Upper lobe of left lung (tissue), 4 donors: Measurements from ENCODE around the gene RNF11.

Source experiments
- POLR2AphosphoS5 ChIP-seq, 2 donors: sonication (generic); formaldehyde crosslinking; IDR thresholded peaks; one replicate each; pipeline ENCODE4 v1.5.1; 2017; ENCODE audit warnings: antibody characterized with exemption in 2 of 2
- TF ChIP-seq, protein P1 (sequence below), 6 experiments: fragments of 450-650 bp in 4 of 6; fragments of 200-600 bp in 2 of 6; sonication (generic) in 2 of 6; IDR thresholded peaks; one replicate each; pipeline ENCODE4 v1.5.1; 2016 to 2019; ENCODE audit warnings: antibody characterized with exemption in 6 of 6

DNA sequence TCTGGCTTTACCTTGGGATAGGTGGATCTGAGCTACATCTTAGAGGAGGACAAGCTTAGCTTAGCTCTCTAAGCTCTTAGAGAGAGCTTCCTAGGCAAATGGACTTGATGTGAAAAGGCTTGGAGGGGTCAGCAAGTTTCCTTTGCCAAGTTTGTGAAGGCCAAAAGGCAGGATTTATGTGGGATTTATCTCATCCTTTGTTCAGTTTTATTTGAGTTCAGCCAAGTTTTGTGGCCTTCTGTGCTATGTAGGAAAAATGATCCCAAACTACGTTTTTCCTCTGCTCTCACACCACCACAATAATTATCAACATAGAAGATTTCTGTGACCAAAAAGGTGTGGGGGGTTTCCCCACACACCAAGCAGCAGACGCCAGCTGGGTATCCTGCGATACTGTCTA, 26.0 kb upstream of the RNF11 start:
- TF ChIP-seq POLR2AphosphoS5 (IDR thresholded peaks at IDR 0.05) = no peak
- TF ChIP-seq, protein P1, sequence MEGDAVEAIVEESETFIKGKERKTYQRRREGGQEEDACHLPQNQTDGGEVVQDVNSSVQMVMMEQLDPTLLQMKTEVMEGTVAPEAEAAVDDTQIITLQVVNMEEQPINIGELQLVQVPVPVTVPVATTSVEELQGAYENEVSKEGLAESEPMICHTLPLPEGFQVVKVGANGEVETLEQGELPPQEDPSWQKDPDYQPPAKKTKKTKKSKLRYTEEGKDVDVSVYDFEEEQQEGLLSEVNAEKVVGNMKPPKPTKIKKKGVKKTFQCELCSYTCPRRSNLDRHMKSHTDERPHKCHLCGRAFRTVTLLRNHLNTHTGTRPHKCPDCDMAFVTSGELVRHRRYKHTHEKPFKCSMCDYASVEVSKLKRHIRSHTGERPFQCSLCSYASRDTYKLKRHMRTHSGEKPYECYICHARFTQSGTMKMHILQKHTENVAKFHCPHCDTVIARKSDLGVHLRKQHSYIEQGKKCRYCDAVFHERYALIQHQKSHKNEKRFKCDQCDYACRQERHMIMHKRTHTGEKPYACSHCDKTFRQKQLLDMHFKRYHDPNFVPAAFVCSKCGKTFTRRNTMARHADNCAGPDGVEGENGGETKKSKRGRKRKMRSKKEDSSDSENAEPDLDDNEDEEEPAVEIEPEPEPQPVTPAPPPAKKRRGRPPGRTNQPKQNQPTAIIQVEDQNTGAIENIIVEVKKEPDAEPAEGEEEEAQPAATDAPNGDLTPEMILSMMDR (IDR thresholded peaks at IDR 0.05) = no peak
